ENCODE data around the gene LAMA1.

GRCh38 chr18:7165846-7166393 is 48.3 kb upstream of the LAMA1 start:
- TF ChIP-seq CTCF (IDR thresholded peaks at IDR 0.05) (no peak), POLR2A (IDR thresholded peaks at IDR 0.05) (no peak)
